H1 (cell line): ENCODE results near the gene RAB35. TPM values are rescaled to one million over a fixed set of nuclear protein-coding genes. Genes with fewer than 3 reads are reported as not detected.

ENCODE experiments used
- FOSL1 ChIP-seq: IDR thresholded peaks from 2 replicates; pipeline ENCODE4 v1.6.1; 2011; ENCODE audit warnings: mild to moderate bottlenecking, low read depth, low read length, moderate library complexity; ENCODE audit not compliant: insufficient read depth
- SAP30 ChIP-seq: fragments of 300-600 bp; sonication (generic); IDR thresholded peaks from 2 replicates; pipeline ENCODE4 v1.7.1; 2012; ENCODE audit warnings: low read length, moderate library complexity, mild to moderate bottlenecking, inconsistent platforms; ENCODE audit not compliant: insufficient read depth, insufficient replicate concordance
- TAF7 ChIP-seq: optimal IDR thresholded peaks from 2 replicates; pipeline ENCODE3; 2011; ENCODE audit warnings: low read depth, mild to moderate bottlenecking, inconsistent platforms, low read length, moderate library complexity, borderline replicate concordance
- polyA plus RNA-seq, 7 experiments: library from polyadenylated mRNA; depleted of rRNA in 3 of 7; stranded (reverse) in 5 of 7; unstranded in 2 of 7; fragments of >200 nt in 5 of 7; fragments of 200-250 nt in 2 of 7; gene quantifications; 1 replicate in 5 of 7; 2 replicates in 1 of 7; 4 replicates in 1 of 7; pipeline versions ENCODE4 v1.2.1 to v1.2.3, GENCODE V29; 2011 to 2013; ENCODE audit warnings: missing spikeins in 2 of 7, mixed read lengths in 2 of 7
- total RNA-seq: library from RNA; stranded (reverse); fragmentation: NEBNext Ultra II Directional; extraction: Animal tissue kit (Norgen Biotek cat#: 25700); gene quantifications from 2 replicates; pipeline ENCODE4 v1.2.1, GENCODE V29; 2021

Gene RAB35
- total and polyA plus RNA-seq, 2 of the 8 experiments (the other 6 are each of a cell fraction or from before 2014, with no cell fraction given) = 33.4 to 39.0 TPM

GRCh38 chr12:120072472-120073249, 43.9 kb downstream of the RAB35 start (continued):
- no peak for TF ChIP-seq FOSL1
- no peak for TF ChIP-seq TAF7
- TF ChIP-seq SAP30 = no peak
